IMR-90 (cell line): ENCODE results near the gene TBC1D3B. TPM values are rescaled to one million over a fixed set of nuclear protein-coding genes. Genes with fewer than 3 reads are reported as not detected.
"Not testable (repeated sequence)": the region's sequence is repeated elsewhere in the genome, so short reads cannot be mapped to it uniquely, and the experiment has no call there.

ENCODE experiments used
- ATAC-seq: fragments of 200-7000 bp; cut with Tn5 transposase; 2 replicates; pipeline ENCODE4 v1.9.1; 2020; ENCODE audit warnings: low read depth, mild to moderate bottlenecking, moderate library complexity
- BruUV-seq: library from RNA; stranded (reverse); fragments of 400-500 nt; replicated peaks from 2 replicates; lab custom pipeline; 2021; lab: Mats Ljungman, UMichigan
- CTCF ChIA-PET: fragments of 300-600 bp; formaldehyde crosslinking; extraction: SDS; loops from one replicate; lab custom pipeline; 2021; ENCODE audit warnings: antibody characterized with exemption; lab: Yijun Ruan, JAX
- POLR2A ChIA-PET: fragments of 300-600 bp; sonication (Branson Sonifier 250); formaldehyde crosslinking; loops from one replicate; lab custom pipeline; 2022; ENCODE audit warnings: antibody characterized with exemption; ENCODE audit not compliant: unreplicated experiment; lab: Charles Lee
- DNase-seq: peaks from one replicate; pipeline ENCODE4 v3.0.0; 2013
- H2AFZ ChIP-seq: replicated peaks from 2 replicates; pipeline ENCODE3; 2013; ENCODE audit warnings: low read length, mild to moderate bottlenecking; ENCODE audit not compliant: poor library complexity
- H2AK5ac ChIP-seq: 2 replicates; pipeline ENCODE4 v1.6.1; 2013; ENCODE audit warnings: low read depth, low read length, inconsistent platforms
- H2AK9ac ChIP-seq: replicated peaks from 2 replicates; pipeline ENCODE3; 2013; ENCODE audit warnings: mild to moderate bottlenecking, low read depth, low read length, moderate library complexity; ENCODE audit not compliant: poor library complexity
- H2BK120ac ChIP-seq: 2 replicates; pipeline ENCODE4 v1.6.1; 2013; ENCODE audit warnings: low read depth, low read length, inconsistent platforms
- H2BK15ac ChIP-seq: 3 replicates; pipeline ENCODE4 v1.6.1; 2013; ENCODE audit warnings: low read depth, low read length, inconsistent platforms
- H2BK20ac ChIP-seq: 2 replicates; pipeline ENCODE4 v1.6.1; 2013; ENCODE audit warnings: low read depth, mild to moderate bottlenecking, inconsistent platforms, low read length, moderate library complexity
- H2BK5ac ChIP-seq: 2 replicates; pipeline ENCODE4 v1.6.1; 2013; ENCODE audit warnings: mild to moderate bottlenecking, low read depth, low read length, inconsistent platforms; ENCODE audit not compliant: poor library complexity, severe bottlenecking
- H3K14ac ChIP-seq: replicated peaks from 2 replicates; pipeline ENCODE4 v1.6.1; 2013; ENCODE audit warnings: low read depth, low read length, inconsistent platforms
- H3K18ac ChIP-seq: 2 replicates; pipeline ENCODE4 v1.6.1; 2013; ENCODE audit warnings: low read depth, low read length, control low read depth
- H3K23ac ChIP-seq: 2 replicates; pipeline ENCODE4 v1.6.1; 2013; ENCODE audit warnings: low read depth, low read length, inconsistent platforms
- H3K27ac ChIP-seq: 2 replicates; pipeline ENCODE4 v1.5.1; 2013; ENCODE audit warnings: mild to moderate bottlenecking, control low read depth, low read length; ENCODE audit not compliant: insufficient read depth
- H3K27me3 ChIP-seq: 2 replicates; pipeline ENCODE4 v1.6.1; 2013; ENCODE audit warnings: low read length; ENCODE audit not compliant: control insufficient read depth, insufficient read depth
- H3K36me3 ChIP-seq: 2 replicates; pipeline ENCODE4 v1.6.1; 2013; ENCODE audit warnings: low read length, mixed read lengths; ENCODE audit not compliant: control insufficient read depth, insufficient read depth
- H3K4ac ChIP-seq: 2 replicates; pipeline ENCODE4 v1.6.1; 2013; ENCODE audit warnings: low read depth, low read length, inconsistent platforms
- H3K4me1 ChIP-seq: 2 replicates; pipeline ENCODE4 v1.6.1; 2013; ENCODE audit warnings: low read length, mixed read lengths; ENCODE audit not compliant: control insufficient read depth, insufficient read depth
- H3K4me2 ChIP-seq: 2 replicates; pipeline ENCODE4 v1.6.1; 2013; ENCODE audit warnings: low read depth, mild to moderate bottlenecking, control low read depth, low read length, moderate library complexity
- H3K4me3 ChIP-seq: 2 replicates; pipeline ENCODE4 v1.5.1; 2013; ENCODE audit warnings: low read depth, mild to moderate bottlenecking, control low read depth, low read length, moderate library complexity; ENCODE audit not compliant: insufficient read depth
- H3K56ac ChIP-seq: 2 replicates; pipeline ENCODE4 v1.6.1; 2013; ENCODE audit warnings: low read length, inconsistent platforms; ENCODE audit not compliant: insufficient read depth; ENCODE audit errors: extremely low read depth
- H3K79me1 ChIP-seq, 2 experiments: 2 replicates each; pipeline ENCODE4 v1.6.1; 2013; ENCODE audit warnings: low read length in 2 of 2, inconsistent platforms in 1 of 2, low read depth in 1 of 2
- H3K9ac ChIP-seq: 2 replicates; pipeline ENCODE4 v1.6.1; 2013; ENCODE audit warnings: low read depth, low read length, control low read depth
- H3K9me1 ChIP-seq: 2 replicates; pipeline ENCODE4 v1.6.1; 2013; ENCODE audit warnings: low read length, inconsistent platforms; ENCODE audit not compliant: insufficient read depth
- H3K9me3 ChIP-seq: 2 replicates; pipeline ENCODE4 v1.6.1; 2013; ENCODE audit warnings: low read length; ENCODE audit not compliant: control insufficient read depth, insufficient read depth
- H4K20me1 ChIP-seq: 2 replicates; pipeline ENCODE4 v1.6.1; 2013; ENCODE audit warnings: low read length, inconsistent platforms; ENCODE audit not compliant: insufficient read depth
- H4K5ac ChIP-seq: 2 replicates; pipeline ENCODE4 v1.6.1; 2013; ENCODE audit warnings: mild to moderate bottlenecking, low read depth, low read length, control low read depth
- H4K8ac ChIP-seq, 2 experiments: 2 replicates each; pipeline ENCODE4 v1.6.1; 2013; ENCODE audit warnings: low read depth in 2 of 2, low read length in 2 of 2, control low read depth in 1 of 2, inconsistent platforms in 1 of 2
- H4K91ac ChIP-seq: 2 replicates; pipeline ENCODE4 v1.6.1; 2013; ENCODE audit warnings: low read depth, low read length, inconsistent platforms; ENCODE audit not compliant: insufficient read depth
- WGBS, 2 experiments: methylation state at CpG; one replicate each; pipeline versions ENCODE4 v1.1.5 to v1.1.7; 2013; ENCODE audit warnings: missing lambda C conversion rate in 2 of 2; ENCODE audit not compliant: insufficient read length in 1 of 2; ENCODE audit errors: extremely low coverage in 2 of 2; 5-methylcytosine and 5-hydroxymethylcytosine counted together
- dilution Hi-C: fragments of 300-500 bp; cut with HindIII; formaldehyde crosslinking; loops from one replicate; pipeline ENCODE4 v1.14.3; 2018; ENCODE audit warnings: low sequenced_read_pairs; ENCODE audit not compliant: unreplicated experiment
- in situ Hi-C: fragments of 300-500 bp; cut with MboI; formaldehyde crosslinking; loops from 3 replicates; pipeline ENCODE4 v1.14.3; 2019; ENCODE audit warnings: low sequenced_read_pairs, inconsistent platforms, mixed read lengths
- intact Hi-C: fragments of 100-400 bp; cut with micrococcal nuclease; formaldehyde crosslinking; loops from 2 replicates; pipeline ENCODE4 v1.10.0; 2022
- polyA plus RNA-seq, 3 experiments: library from polyadenylated mRNA; depleted of rRNA; stranded (reverse); fragments of >200 nt; gene quantifications; 2 replicates each; pipeline ENCODE4 v1.2.3, GENCODE V29; 2012; ENCODE audit warnings: low replicate concordance in 1 of 3
- total RNA-seq: library from RNA; depleted of rRNA; stranded (reverse); fragments of >200 nt; gene quantifications from 2 replicates; pipeline ENCODE4 v1.2.3, GENCODE V29; 2012

The TBC1D3B gene
- total and polyA plus RNA-seq, 2 of the 4 experiments (the other 2 are of a cell fraction), result 0.94 TPM; not detected in 1

- H3K18ac ChIP-seq, H3K9ac ChIP-seq, H2AK9ac ChIP-seq, H2BK5ac ChIP-seq, H2BK120ac ChIP-seq, H4K8ac ChIP-seq, H3K4me3 ChIP-seq, H3K9me1 ChIP-seq, H3K27me3 ChIP-seq, H4K91ac ChIP-seq, H3K4me1 ChIP-seq, H2AK5ac ChIP-seq, H4K20me1 ChIP-seq, H3K4me2 ChIP-seq, intact Hi-C loops, H2BK20ac ChIP-seq, H3K14ac ChIP-seq, H2AFZ ChIP-seq, H2BK15ac ChIP-seq, BruUV-seq, ATAC-seq, CTCF ChIA-PET, DNase-seq, H3K36me3 ChIP-seq, H3K79me1 ChIP-seq, dilution Hi-C loops, POLR2A ChIA-PET, H3K9me3 ChIP-seq, H3K23ac ChIP-seq, H3K4ac ChIP-seq, H4K5ac ChIP-seq, H3K27ac ChIP-seq, H3K56ac ChIP-seq: not testable (repeated sequence)
- 67% methylated on average over 1 of the region's 4 CpGs; no CpG with 5 or more reads in 1 of the 2 experiments for WGBS, 2 experiments
- in situ Hi-C loops, result loop anchor here (25.0 kb wide), 1 partner anchor 241 kb away; no protein-coding TSS in a partner anchor
These were observed 45.2 kb upstream of the TBC1D3B start for GRCh38 chr17:36221581-36222100.

- WGBS, 2 experiments, result 52% methylated on average over 2 of the region's 3 CpGs; no CpG with 5 or more reads in 1 of the 2 experiments
- H3K79me1 ChIP-seq, POLR2A ChIA-PET, H2BK5ac ChIP-seq, H2AFZ ChIP-seq, H3K4me3 ChIP-seq, H2AK9ac ChIP-seq, H3K4me1 ChIP-seq, DNase-seq, H3K4ac ChIP-seq, H3K18ac ChIP-seq, H4K5ac ChIP-seq, CTCF ChIA-PET, H4K20me1 ChIP-seq, H2BK15ac ChIP-seq, H3K4me2 ChIP-seq, H3K9me1 ChIP-seq, H3K27me3 ChIP-seq, H2AK5ac ChIP-seq, H3K56ac ChIP-seq, dilution Hi-C loops, BruUV-seq, H3K23ac ChIP-seq, H4K91ac ChIP-seq, ATAC-seq, intact Hi-C loops, H3K36me3 ChIP-seq, H2BK120ac ChIP-seq, H2BK20ac ChIP-seq, H4K8ac ChIP-seq, H3K9me3 ChIP-seq, H3K14ac ChIP-seq, H3K9ac ChIP-seq, H3K27ac ChIP-seq: not testable (repeated sequence)
- in situ Hi-C loops, result loop anchor here (25.0 kb wide), 1 partner anchor 241 kb away; no protein-coding TSS in a partner anchor
These were observed 44.5 kb upstream of the TBC1D3B start for GRCh38 chr17:36220737-36221580.
